ENCODE measurements around the gene PRG3. TPM values are rescaled to one million over a fixed set of nuclear protein-coding genes. Genes with fewer than 3 reads are reported as not detected.

PRG3 gene
- not detected for total RNA-seq
- polyA plus RNA-seq, result not detected

GRCh38 chr11:57380975-57381374 lies at the start of gene PRG3:
Gene PRG3, minus strand, starts transcription at chr11:57381150. Its CDS starts 442 bp downstream, at chr11:57380708.
- no peak for DNase-seq
- FAIRE-seq, result no peak

GRCh38 chr11:57429946-57430345 lies 49.0 kb upstream of the PRG3 start:
- Histone ChIP-seq H3K9me3 (no peaks in the 10 kb centered on the region), H3K27me3 (no peaks in the 10 kb centered on the region), H3K4me3 (no peak overlapping the region), H3K4me1 (peaks cover 16 to 25% (median 17%) of the 10 kb centered on the region in 3 donors), H3K36me3 (no peaks in the 10 kb centered on the region), H3K27ac (no peak overlapping the region)
- no peak for ATAC-seq
- 32 to 43% methylated on average over 4 of the region's 4 CpGs for WGBS, 2 donors
- intact Hi-C loops (cut with DNase I), result no loop called here
- no peak for TF ChIP-seq CTCF (IDR thresholded peaks at IDR 0.05)
- no peak for FAIRE-seq
- no peak for DNase-seq

More at GRCh38 chr11:57380975-57381374, at the start of gene PRG3:
- Histone ChIP-seq H3K27me3 (no peaks in the 10 kb centered on the region), H3K9me3 (no peaks in the 10 kb centered on the region), H3K4me1 (no peaks in the 10 kb centered on the region), H3K36me3 (no peaks in the 10 kb centered on the region), H3K27ac (no peak within 1 kb of the TSS), H3K4me3 (no peak within 1 kb of the TSS)
- TF ChIP-seq CTCF (IDR thresholded peaks at IDR 0.05), result no peak
- WGBS, 2 donors, result 86 to 87% methylated on average over 2 of the region's 2 CpGs
- intact Hi-C loops (cut with DNase I), result no loop called here
- no peak for ATAC-seq

GRCh38 chr11:57428643-57429042 lies 47.7 kb upstream of the PRG3 start:
- no peak for FAIRE-seq
- no peak for DNase-seq
- no peak for TF ChIP-seq CTCF (IDR thresholded peaks at IDR 0.05)
- ATAC-seq, result no peak
- Histone ChIP-seq H3K4me3 (no peak overlapping the region), H3K9me3 (no peaks in the 10 kb centered on the region), H3K4me1 (peaks cover 16 to 21% (median 17%) of the 10 kb centered on the region in 3 donors), H3K27ac (no peak overlapping the region), H3K27me3 (no peaks in the 10 kb centered on the region), H3K36me3 (no peaks in the 10 kb centered on the region)
- 82 to 89% methylated on average over 5 of the region's 5 CpGs for WGBS, 2 donors
- intact Hi-C loops (cut with DNase I), result no loop called here

- intact Hi-C loops (cut with DNase I), result no loop called here
- Histone ChIP-seq H3K27me3 (no peaks in the 10 kb centered on the region), H3K4me1 (peaks cover 16 to 21% (median 17%) of the 10 kb centered on the region in 3 donors), H3K36me3 (no peaks in the 10 kb centered on the region), H3K9me3 (no peaks in the 10 kb centered on the region), H3K4me3 (no peak overlapping the region), H3K27ac (peak overlapping the region; percentile 67 to 96 (median 89))
- FAIRE-seq (no peak), ATAC-seq (peak; percentile 3 to 18 (median 12)), DNase-seq (peak in 4 of 6 donors; percentile 21 to 33 (median 28))
- no peak for TF ChIP-seq CTCF (IDR thresholded peaks at IDR 0.05)
- 34 to 63% methylated on average over 8 of the region's 8 CpGs for WGBS, 2 donors
Observed at GRCh38 chr11:57427727-57428082, 46.8 kb upstream of the PRG3 start.

GRCh38 chr11:57426929-57427726 lies 46.2 kb upstream of the PRG3 start, which contains the start of gene SLC43A3:
Gene SLC43A3, minus strand, starts transcription at chr11:57427121. Its CDS starts 949 bp downstream, at chr11:57426172.
- DNase-seq (peak; percentile 38 to 79 (median 60)), FAIRE-seq (no peak), ATAC-seq (peak; percentile 63 to 73 (median 70))
- WGBS, 2 donors, result 19 to 21% methylated on average over 39 of the region's 39 CpGs
- peak within 1 kb of the TSS in 3 of 4 donors; percentile 20 to 45 (median 34) for H3K4me3 ChIP-seq
- H3K27ac ChIP-seq, result peak within 1 kb of the TSS; percentile 67 to 96 (median 89)
- no peaks in the 10 kb centered on the region for H3K36me3 ChIP-seq
- peaks cover 16 to 21% (median 17%) of the 10 kb centered on the region in 3 donors for H3K4me1 ChIP-seq
- no peak for TF ChIP-seq CTCF (IDR thresholded peaks at IDR 0.05)
- H3K9me3 ChIP-seq, result no peaks in the 10 kb centered on the region
- no peaks in the 10 kb centered on the region for H3K27me3 ChIP-seq
- intact Hi-C loops (cut with DNase I), result no loop called here

Measured in pancreas (tissue), 10 donors.